ENCODE measurements around the gene ARPC1B. TPM values are rescaled to one million over a fixed set of nuclear protein-coding genes. Genes with fewer than 3 reads are reported as not detected.

The ARPC1B gene
- total and polyA plus RNA-seq, 2 of the 8 experiments (the other 6 are each of a cell fraction or from before 2014, with no cell fraction given), result 64.5 to 115 TPM

DNA sequence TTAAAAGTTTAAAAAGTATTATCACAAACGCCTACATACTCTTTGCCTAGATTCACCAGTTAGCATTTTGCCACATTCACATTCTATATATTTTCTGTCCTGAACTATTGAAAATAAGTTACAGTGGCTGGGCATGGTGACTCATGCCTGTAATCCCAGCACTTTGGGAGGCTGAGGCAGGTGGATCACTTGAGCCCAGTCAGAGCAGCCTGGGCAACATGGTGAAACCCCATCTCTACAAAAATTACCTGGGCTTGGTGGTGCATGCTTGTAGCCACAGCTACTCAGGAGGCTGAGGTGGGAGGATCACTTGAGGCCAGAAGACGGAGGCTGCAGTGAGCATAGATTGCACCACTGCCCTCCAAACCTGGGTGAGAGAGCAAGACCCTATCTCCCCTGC is 43.5 kb upstream of the ARPC1B start:
- no peak overlapping the region for H2BK20ac ChIP-seq (ENCODE audit: low read length)
- H3K56ac ChIP-seq (replicated peaks; ENCODE audit: insufficient read length, low read depth, low read length), result no peak overlapping the region
- H3K4me3 ChIP-seq (ENCODE audit: extremely low read depth in 1 of 4, insufficient read depth in 2 of 4, low read depth in 3 of 4, low read length in 4 of 4), result no peak overlapping the region
- no peak overlapping the region for H2BK15ac ChIP-seq (ENCODE audit: low read length)
- no peaks in the 10 kb centered on the region; the same call in 1 of the 2 replicates for H3K79me1 ChIP-seq (ENCODE audit: low read depth, low read length)
- H3K79me2 ChIP-seq (ENCODE audit: control insufficient read depth in 1 of 2, insufficient read depth in 2 of 2, low read length in 2 of 2), result peaks cover 0 to 49% of the 10 kb centered on the region in 2 experiments; a peak in 3 of 4 replicates
- H4K91ac ChIP-seq (replicated peaks; ENCODE audit: insufficient read length, low read length), result no peak overlapping the region
- WGBS, 2 experiments (ENCODE audit: extremely low coverage in 1 of 2, insufficient coverage in 1 of 2, insufficient read length in 1 of 2, insufficient replicate concordance in 2 of 2, low coverage in 1 of 2, low lambda C conversion rate in 2 of 2, missing lambda C conversion rate in 1 of 2), result 86% methylated on average over 2 of the region's 2 CpGs; no CpG with 5 or more reads in 1 of the 2 experiments
- H2BK12ac ChIP-seq (ENCODE audit: low read depth, low read length), result no peak overlapping the region
- no peaks in the 10 kb centered on the region for H3K27me3 ChIP-seq (replicated peaks in 1 of 4; ENCODE audit: control insufficient read depth in 3 of 4, extremely low read depth in 1 of 4, insufficient read depth in 3 of 4, low read length in 3 of 4)
- H4K20me1 ChIP-seq (replicated peaks in 1 of 2; ENCODE audit: control insufficient read depth in 1 of 2, insufficient read depth in 2 of 2, low read length in 2 of 2), result peaks cover 0 to 6% of the 10 kb centered on the region in 2 experiments
- H3K23me2 ChIP-seq (ENCODE audit: low read depth, low read length), result peaks cover 5% of the 10 kb centered on the region
- no peak for FAIRE-seq
- no peak overlapping the region for H2AK5ac ChIP-seq (ENCODE audit: low read depth, low read length)
- DNase-seq (ENCODE audit: low read depth in 1 of 2, low spot score in 2 of 2), result no peak
- H4K8ac ChIP-seq (ENCODE audit: extremely low read depth, insufficient read depth, low read length), result no peak overlapping the region
- ChIA-PET POLR2A (ENCODE audit: partially characterized antibody) (no interaction called here), CTCF (ENCODE audit: partially characterized antibody) (interaction anchor here (1.0 kb wide), 1 partner anchor 8 kb away, joined by 4 read pairs; no protein-coding TSS in a partner anchor)
- H3K4me1 ChIP-seq (replicated peaks in 1 of 4; ENCODE audit: control insufficient read depth in 3 of 4, insufficient read depth in 4 of 4, low read length in 3 of 4), result no peaks in the 10 kb centered on the region; a peak in 1 of 7 replicates
- no peak overlapping the region for H3K23ac ChIP-seq (ENCODE audit: insufficient read length)
- H3K14ac ChIP-seq (ENCODE audit: insufficient read length), result no peak overlapping the region
- no peak overlapping the region for H2BK5ac ChIP-seq (ENCODE audit: low read depth, low read length)
- H3K36me3 ChIP-seq (ENCODE audit: control insufficient read depth in 2 of 4, insufficient read depth in 4 of 4, low read length in 3 of 4), result peaks cover 2 to 7% (median 4%) of the 10 kb centered on the region in 4 experiments; a peak in 4 of 8 replicates
- H3K4ac ChIP-seq (replicated peaks; ENCODE audit: insufficient read length, low read depth, low read length), result no peak overlapping the region
- H4K5ac ChIP-seq (ENCODE audit: insufficient read length, low read depth, low read length), result no peak overlapping the region
- H3K18ac ChIP-seq (ENCODE audit: extremely low read depth, low read length), result no peak overlapping the region
- H3K9ac ChIP-seq (replicated peaks in 1 of 4; ENCODE audit: extremely low read depth in 1 of 4, low read depth in 3 of 4, low read length in 3 of 4), result no peak overlapping the region
- no peak for TF ChIP-seq TAF7 (optimal IDR thresholded peaks at IDR 0.05; ENCODE audit: borderline replicate concordance, low read depth, low read length)
- no peak overlapping the region for H2AFZ ChIP-seq (ENCODE audit: low read length)
- no peak overlapping the region for H2BK120ac ChIP-seq (replicated peaks; ENCODE audit: low read depth, low read length)
- H3K9me3 ChIP-seq (ENCODE audit: insufficient read depth in 2 of 2, low read depth in 1 of 2, low read length in 1 of 2), result no peaks in the 10 kb centered on the region
- no peak overlapping the region for H3K27ac ChIP-seq (ENCODE audit: low read depth, low read length)
- H3K4me2 ChIP-seq (ENCODE audit: insufficient read depth in 1 of 2, low read depth in 2 of 2, low read length in 2 of 2), result no peak overlapping the region

All from H1 (cell line).